IMR-90 (cell line): ENCODE results near the gene DPYD. TPM values are rescaled to one million over a fixed set of nuclear protein-coding genes. Genes with fewer than 3 reads are reported as not detected.

ENCODE experiments used
- ATAC-seq: fragments of 200-7000 bp; cut with Tn5 transposase; 2 replicates; pipeline ENCODE4 v1.9.1; 2020; ENCODE audit warnings: low read depth, mild to moderate bottlenecking, moderate library complexity
- BruUV-seq: library from RNA; stranded (reverse); fragments of 400-500 nt; replicated peaks from 2 replicates; lab custom pipeline; 2021; lab: Mats Ljungman, UMichigan
- CTCF ChIA-PET: fragments of 300-600 bp; formaldehyde crosslinking; extraction: SDS; loops from one replicate; lab custom pipeline; 2021; ENCODE audit warnings: antibody characterized with exemption; lab: Yijun Ruan, JAX
- POLR2A ChIA-PET: fragments of 300-600 bp; sonication (Branson Sonifier 250); formaldehyde crosslinking; loops from one replicate; lab custom pipeline; 2022; ENCODE audit warnings: antibody characterized with exemption; ENCODE audit not compliant: unreplicated experiment; lab: Charles Lee
- DNase-seq: peaks from one replicate; pipeline ENCODE4 v3.0.0; 2013
- H2AFZ ChIP-seq: replicated peaks from 2 replicates; pipeline ENCODE3; 2013; ENCODE audit warnings: low read length, mild to moderate bottlenecking; ENCODE audit not compliant: poor library complexity
- H2AK5ac ChIP-seq: 2 replicates; pipeline ENCODE4 v1.6.1; 2013; ENCODE audit warnings: low read depth, low read length, inconsistent platforms
- H2AK9ac ChIP-seq: replicated peaks from 2 replicates; pipeline ENCODE3; 2013; ENCODE audit warnings: mild to moderate bottlenecking, low read depth, low read length, moderate library complexity; ENCODE audit not compliant: poor library complexity
- H2BK120ac ChIP-seq: 2 replicates; pipeline ENCODE4 v1.6.1; 2013; ENCODE audit warnings: low read depth, low read length, inconsistent platforms
- H2BK15ac ChIP-seq: 3 replicates; pipeline ENCODE4 v1.6.1; 2013; ENCODE audit warnings: low read depth, low read length, inconsistent platforms
- H2BK20ac ChIP-seq: 2 replicates; pipeline ENCODE4 v1.6.1; 2013; ENCODE audit warnings: low read depth, mild to moderate bottlenecking, inconsistent platforms, low read length, moderate library complexity
- H2BK5ac ChIP-seq: 2 replicates; pipeline ENCODE4 v1.6.1; 2013; ENCODE audit warnings: mild to moderate bottlenecking, low read depth, low read length, inconsistent platforms; ENCODE audit not compliant: poor library complexity, severe bottlenecking
- H3K14ac ChIP-seq: replicated peaks from 2 replicates; pipeline ENCODE4 v1.6.1; 2013; ENCODE audit warnings: low read depth, low read length, inconsistent platforms
- H3K18ac ChIP-seq: 2 replicates; pipeline ENCODE4 v1.6.1; 2013; ENCODE audit warnings: low read depth, low read length, control low read depth
- H3K23ac ChIP-seq: 2 replicates; pipeline ENCODE4 v1.6.1; 2013; ENCODE audit warnings: low read depth, low read length, inconsistent platforms
- H3K27ac ChIP-seq: 2 replicates; pipeline ENCODE4 v1.5.1; 2013; ENCODE audit warnings: mild to moderate bottlenecking, control low read depth, low read length; ENCODE audit not compliant: insufficient read depth
- H3K27me3 ChIP-seq: 2 replicates; pipeline ENCODE4 v1.6.1; 2013; ENCODE audit warnings: low read length; ENCODE audit not compliant: control insufficient read depth, insufficient read depth
- H3K36me3 ChIP-seq: 2 replicates; pipeline ENCODE4 v1.6.1; 2013; ENCODE audit warnings: low read length, mixed read lengths; ENCODE audit not compliant: control insufficient read depth, insufficient read depth
- H3K4ac ChIP-seq: 2 replicates; pipeline ENCODE4 v1.6.1; 2013; ENCODE audit warnings: low read depth, low read length, inconsistent platforms
- H3K4me1 ChIP-seq: 2 replicates; pipeline ENCODE4 v1.6.1; 2013; ENCODE audit warnings: low read length, mixed read lengths; ENCODE audit not compliant: control insufficient read depth, insufficient read depth
- H3K4me2 ChIP-seq: 2 replicates; pipeline ENCODE4 v1.6.1; 2013; ENCODE audit warnings: low read depth, mild to moderate bottlenecking, control low read depth, low read length, moderate library complexity
- H3K4me3 ChIP-seq: 2 replicates; pipeline ENCODE4 v1.5.1; 2013; ENCODE audit warnings: low read depth, mild to moderate bottlenecking, control low read depth, low read length, moderate library complexity; ENCODE audit not compliant: insufficient read depth
- H3K56ac ChIP-seq: 2 replicates; pipeline ENCODE4 v1.6.1; 2013; ENCODE audit warnings: low read length, inconsistent platforms; ENCODE audit not compliant: insufficient read depth; ENCODE audit errors: extremely low read depth
- H3K79me1 ChIP-seq, 2 experiments: 2 replicates each; pipeline ENCODE4 v1.6.1; 2013; ENCODE audit warnings: low read length in 2 of 2, inconsistent platforms in 1 of 2, low read depth in 1 of 2
- H3K9ac ChIP-seq: 2 replicates; pipeline ENCODE4 v1.6.1; 2013; ENCODE audit warnings: low read depth, low read length, control low read depth
- H3K9me1 ChIP-seq: 2 replicates; pipeline ENCODE4 v1.6.1; 2013; ENCODE audit warnings: low read length, inconsistent platforms; ENCODE audit not compliant: insufficient read depth
- H3K9me3 ChIP-seq: 2 replicates; pipeline ENCODE4 v1.6.1; 2013; ENCODE audit warnings: low read length; ENCODE audit not compliant: control insufficient read depth, insufficient read depth
- H4K20me1 ChIP-seq: 2 replicates; pipeline ENCODE4 v1.6.1; 2013; ENCODE audit warnings: low read length, inconsistent platforms; ENCODE audit not compliant: insufficient read depth
- H4K5ac ChIP-seq: 2 replicates; pipeline ENCODE4 v1.6.1; 2013; ENCODE audit warnings: mild to moderate bottlenecking, low read depth, low read length, control low read depth
- H4K8ac ChIP-seq, 2 experiments: 2 replicates each; pipeline ENCODE4 v1.6.1; 2013; ENCODE audit warnings: low read depth in 2 of 2, low read length in 2 of 2, control low read depth in 1 of 2, inconsistent platforms in 1 of 2
- H4K91ac ChIP-seq: 2 replicates; pipeline ENCODE4 v1.6.1; 2013; ENCODE audit warnings: low read depth, low read length, inconsistent platforms; ENCODE audit not compliant: insufficient read depth
- BHLHE40 ChIP-seq: fragments of 150-350 bp; IDR thresholded peaks from 2 replicates; pipeline ENCODE4 v1.6.1; 2016; ENCODE audit warnings: mild to moderate bottlenecking, low read depth, low read length
- CEBPB ChIP-seq: IDR thresholded peaks from 2 replicates; pipeline ENCODE4 v1.6.1; 2012; ENCODE audit warnings: low read depth, low read length, improper control_type of control experiment
- CHD1 ChIP-seq: IDR thresholded peaks from 2 replicates; pipeline ENCODE4 v1.6.1; 2012; ENCODE audit warnings: low read depth, low read length, improper control_type of control experiment
- FOS ChIP-seq: fragments of 150-350 bp; IDR thresholded peaks from 2 replicates; pipeline ENCODE4 v1.6.1; 2016; ENCODE audit warnings: low read depth, low read length
- MAFK ChIP-seq: IDR thresholded peaks from 2 replicates; pipeline ENCODE4 v1.6.1; 2012; ENCODE audit warnings: low read depth, low read length, improper control_type of control experiment
- MAZ ChIP-seq: IDR thresholded peaks from 2 replicates; pipeline ENCODE4 v1.6.1; 2012; ENCODE audit warnings: low read depth, mild to moderate bottlenecking, low read length, improper control_type of control experiment, moderate library complexity, borderline replicate concordance
- MXI1 ChIP-seq: IDR thresholded peaks from 2 replicates; pipeline ENCODE4 v1.6.1; 2012; ENCODE audit warnings: low read depth, mild to moderate bottlenecking, low read length, moderate library complexity, borderline replicate concordance
- NFE2L2 ChIP-seq: fragments of 150-350 bp; IDR thresholded peaks from 2 replicates; pipeline ENCODE4 v1.6.1; 2016; ENCODE audit warnings: low read depth, mild to moderate bottlenecking, low read length
- POLR2A ChIP-seq: IDR thresholded peaks from 2 replicates; pipeline ENCODE4 v1.6.1; 2012; ENCODE audit warnings: mild to moderate bottlenecking, low read depth, low read length
- RAD21 ChIP-seq: IDR thresholded peaks from 2 replicates; pipeline ENCODE4 v1.6.1; 2012; ENCODE audit warnings: low read length, improper control_type of control experiment
- RCOR1 ChIP-seq: IDR thresholded peaks from 2 replicates; pipeline ENCODE4 v1.6.1; 2012; ENCODE audit warnings: mild to moderate bottlenecking, low read length, improper control_type of control experiment; ENCODE audit not compliant: insufficient replicate concordance
- RFX5 ChIP-seq: IDR thresholded peaks from 2 replicates; pipeline ENCODE4 v1.8.0; 2012; ENCODE audit warnings: low read depth, mild to moderate bottlenecking, low read length, moderate library complexity
- SMC3 ChIP-seq: fragments of 150-350 bp; IDR thresholded peaks from 2 replicates; pipeline ENCODE4 v1.6.1; 2016; ENCODE audit warnings: low read depth, mild to moderate bottlenecking, antibody characterized with exemption, low read length, moderate library complexity
- WGBS, 2 experiments: methylation state at CpG; one replicate each; pipeline versions ENCODE4 v1.1.5 to v1.1.7; 2013; ENCODE audit warnings: missing lambda C conversion rate in 2 of 2; ENCODE audit not compliant: insufficient read length in 1 of 2; ENCODE audit errors: extremely low coverage in 2 of 2; 5-methylcytosine and 5-hydroxymethylcytosine counted together
- dilution Hi-C: fragments of 300-500 bp; cut with HindIII; formaldehyde crosslinking; loops from one replicate; pipeline ENCODE4 v1.14.3; 2018; ENCODE audit warnings: low sequenced_read_pairs; ENCODE audit not compliant: unreplicated experiment
- in situ Hi-C: fragments of 300-500 bp; cut with MboI; formaldehyde crosslinking; loops from 3 replicates; pipeline ENCODE4 v1.14.3; 2019; ENCODE audit warnings: low sequenced_read_pairs, inconsistent platforms, mixed read lengths
- intact Hi-C: fragments of 100-400 bp; cut with micrococcal nuclease; formaldehyde crosslinking; loops from 2 replicates; pipeline ENCODE4 v1.10.0; 2022
- polyA plus RNA-seq, 3 experiments: library from polyadenylated mRNA; depleted of rRNA; stranded (reverse); fragments of >200 nt; gene quantifications; 2 replicates each; pipeline ENCODE4 v1.2.3, GENCODE V29; 2012; ENCODE audit warnings: low replicate concordance in 1 of 3
- total RNA-seq: library from RNA; depleted of rRNA; stranded (reverse); fragments of >200 nt; gene quantifications from 2 replicates; pipeline ENCODE4 v1.2.3, GENCODE V29; 2012
- TF ChIP-seq, protein P1 (sequence below): fragments of 150-350 bp; IDR thresholded peaks from 2 replicates; pipeline ENCODE4 v1.6.1; 2016; ENCODE audit warnings: low read depth, mild to moderate bottlenecking, low read length, moderate library complexity, borderline replicate concordance
- TF ChIP-seq, protein P2 (sequence below): fragments of 150-350 bp; IDR thresholded peaks from 2 replicates; pipeline ENCODE4 v1.6.1; 2017; ENCODE audit warnings: mild to moderate bottlenecking, antibody characterized with exemption, low read length, low read depth
- TF ChIP-seq, protein P3 (sequence below): conservative IDR thresholded peaks from 2 replicates; pipeline ENCODE4 v1.5.1; 2012; ENCODE audit warnings: mild to moderate bottlenecking, low read depth, low read length, improper control_type of control experiment

DPYD gene
- total and polyA plus RNA-seq, 2 of the 4 experiments (the other 2 are of a cell fraction) = 9.3 to 47.3 TPM

DNA sequence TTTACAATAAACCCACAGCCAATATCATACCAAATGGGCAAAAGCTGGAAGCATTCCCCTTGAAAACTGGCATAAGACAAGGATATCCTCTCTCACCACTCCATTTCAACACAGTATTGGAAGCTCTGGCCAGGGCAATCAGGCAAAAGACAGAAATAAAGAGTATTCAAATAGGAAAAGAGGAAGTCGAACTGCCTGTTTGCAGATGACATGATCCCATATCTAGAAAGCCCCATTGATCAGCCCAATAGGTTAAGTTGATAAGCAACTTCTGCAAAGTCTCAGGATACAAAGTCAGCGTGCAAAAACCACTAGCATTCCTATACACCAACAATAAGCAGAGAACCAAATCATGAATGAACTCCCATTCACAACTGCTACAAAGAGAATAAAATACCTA is 235.5 kb downstream of the DPYD start:
- dilution Hi-C loops = no loop called here

More for the DNA sequence above, 235.5 kb downstream of the DPYD start:
- Histone ChIP-seq H2BK20ac (no peak overlapping the region), H4K91ac (no peak overlapping the region), H3K9me3 (no peaks in the 10 kb centered on the region), H3K36me3 (no peaks in the 10 kb centered on the region), H2AK9ac (no peak overlapping the region), H4K20me1 (no peaks in the 10 kb centered on the region), H2BK5ac (no peak overlapping the region), H3K27me3 (no peaks in the 10 kb centered on the region), H2BK120ac (no peak overlapping the region), H3K4me1 (no peaks in the 10 kb centered on the region), H2AK5ac (no peak overlapping the region), H3K9ac (no peak overlapping the region), H3K9me1 (no peaks in the 10 kb centered on the region), H3K14ac (no peak overlapping the region), H3K23ac (no peak overlapping the region), H3K56ac (no peak overlapping the region), H4K8ac (no peak overlapping the region), H4K5ac (no peak overlapping the region), H3K4me3 (no peak overlapping the region), H2BK15ac (no peak overlapping the region), H3K4ac (no peak overlapping the region), H3K79me1 (no peaks in the 10 kb centered on the region), H2AFZ (no peak overlapping the region), H3K4me2 (no peak overlapping the region), H3K18ac (no peak overlapping the region), H3K27ac (no peak overlapping the region)
- ATAC-seq (no peak), DNase-seq (no peak)
- ChIA-PET POLR2A (no interaction called here), CTCF (no interaction called here)
- BruUV-seq = no TSS peak
- TF ChIP-seq NFE2L2 = no peak
- TF ChIP-seq RFX5 = no peak
- TF ChIP-seq CEBPB = no peak
- no peak for TF ChIP-seq FOS
- TF ChIP-seq MXI1 = no peak
- TF ChIP-seq, protein P1, sequence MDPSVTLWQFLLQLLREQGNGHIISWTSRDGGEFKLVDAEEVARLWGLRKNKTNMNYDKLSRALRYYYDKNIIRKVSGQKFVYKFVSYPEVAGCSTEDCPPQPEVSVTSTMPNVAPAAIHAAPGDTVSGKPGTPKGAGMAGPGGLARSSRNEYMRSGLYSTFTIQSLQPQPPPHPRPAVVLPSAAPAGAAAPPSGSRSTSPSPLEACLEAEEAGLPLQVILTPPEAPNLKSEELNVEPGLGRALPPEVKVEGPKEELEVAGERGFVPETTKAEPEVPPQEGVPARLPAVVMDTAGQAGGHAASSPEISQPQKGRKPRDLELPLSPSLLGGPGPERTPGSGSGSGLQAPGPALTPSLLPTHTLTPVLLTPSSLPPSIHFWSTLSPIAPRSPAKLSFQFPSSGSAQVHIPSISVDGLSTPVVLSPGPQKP = no peak
- no peak for TF ChIP-seq POLR2A
- no peak for TF ChIP-seq MAZ
- no peak for TF ChIP-seq SMC3
- no peak for TF ChIP-seq RAD21
- TF ChIP-seq BHLHE40 = no peak
- TF ChIP-seq, protein P2, sequence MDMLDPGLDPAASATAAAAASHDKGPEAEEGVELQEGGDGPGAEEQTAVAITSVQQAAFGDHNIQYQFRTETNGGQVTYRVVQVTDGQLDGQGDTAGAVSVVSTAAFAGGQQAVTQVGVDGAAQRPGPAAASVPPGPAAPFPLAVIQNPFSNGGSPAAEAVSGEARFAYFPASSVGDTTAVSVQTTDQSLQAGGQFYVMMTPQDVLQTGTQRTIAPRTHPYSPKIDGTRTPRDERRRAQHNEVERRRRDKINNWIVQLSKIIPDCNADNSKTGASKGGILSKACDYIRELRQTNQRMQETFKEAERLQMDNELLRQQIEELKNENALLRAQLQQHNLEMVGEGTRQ = no peak
- no peak for TF ChIP-seq RCOR1
- no peak for TF ChIP-seq CHD1
- no peak for TF ChIP-seq MAFK
- TF ChIP-seq, protein P3, sequence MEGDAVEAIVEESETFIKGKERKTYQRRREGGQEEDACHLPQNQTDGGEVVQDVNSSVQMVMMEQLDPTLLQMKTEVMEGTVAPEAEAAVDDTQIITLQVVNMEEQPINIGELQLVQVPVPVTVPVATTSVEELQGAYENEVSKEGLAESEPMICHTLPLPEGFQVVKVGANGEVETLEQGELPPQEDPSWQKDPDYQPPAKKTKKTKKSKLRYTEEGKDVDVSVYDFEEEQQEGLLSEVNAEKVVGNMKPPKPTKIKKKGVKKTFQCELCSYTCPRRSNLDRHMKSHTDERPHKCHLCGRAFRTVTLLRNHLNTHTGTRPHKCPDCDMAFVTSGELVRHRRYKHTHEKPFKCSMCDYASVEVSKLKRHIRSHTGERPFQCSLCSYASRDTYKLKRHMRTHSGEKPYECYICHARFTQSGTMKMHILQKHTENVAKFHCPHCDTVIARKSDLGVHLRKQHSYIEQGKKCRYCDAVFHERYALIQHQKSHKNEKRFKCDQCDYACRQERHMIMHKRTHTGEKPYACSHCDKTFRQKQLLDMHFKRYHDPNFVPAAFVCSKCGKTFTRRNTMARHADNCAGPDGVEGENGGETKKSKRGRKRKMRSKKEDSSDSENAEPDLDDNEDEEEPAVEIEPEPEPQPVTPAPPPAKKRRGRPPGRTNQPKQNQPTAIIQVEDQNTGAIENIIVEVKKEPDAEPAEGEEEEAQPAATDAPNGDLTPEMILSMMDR = no peak
- in situ Hi-C loops (no loop called here), intact Hi-C loops (no loop called here)
- no CpG with 5 or more reads among the region's 2 CpGs for WGBS, 2 experiments
